MM.1S (cell line): Measurements from ENCODE around the gene HYAL3.

ENCODE experiments used
- DNase-seq: peaks from one replicate; pipeline ENCODE4 v3.0.0-alpha.2; 2015
- H2AFZ ChIP-seq: fragments of 300-600 bp; sonication (generic); 2 replicates; pipeline ENCODE4 v1.6.0; 2016; ENCODE audit warnings: antibody characterized with exemption, low read length
- H3F3A ChIP-seq: fragments of 300-600 bp; sonication (generic); 2 replicates; pipeline ENCODE4 v1.6.1; 2016; ENCODE audit warnings: mild to moderate bottlenecking, antibody characterized with exemption, low read length, moderate library complexity, mixed read lengths; ENCODE audit not compliant: insufficient read depth
- H3K27ac ChIP-seq: fragments of 300-600 bp; sonication (generic); 2 replicates; pipeline ENCODE4 v1.5.1; 2016; ENCODE audit warnings: mild to moderate bottlenecking, low read length
- H3K27me3 ChIP-seq: fragments of 300-600 bp; sonication (generic); replicated peaks from 2 replicates; pipeline ENCODE4 v1.6.0; 2016; ENCODE audit warnings: low read length; ENCODE audit not compliant: insufficient read depth
- H3K36me3 ChIP-seq: fragments of 300-600 bp; sonication (generic); replicated peaks from 2 replicates; pipeline ENCODE4 v1.6.1; 2016; ENCODE audit warnings: mild to moderate bottlenecking, low read length, mixed read lengths; ENCODE audit not compliant: insufficient read depth
- H3K4me1 ChIP-seq: fragments of 300-600 bp; sonication (generic); 2 replicates; pipeline ENCODE4 v1.6.1; 2016; ENCODE audit warnings: low read length, mixed read lengths
- H3K4me2 ChIP-seq: fragments of 300-600 bp; sonication (generic); 2 replicates; pipeline ENCODE4 v1.6.0; 2016; ENCODE audit warnings: low read depth, low read length
- H3K4me3 ChIP-seq: fragments of 300-600 bp; sonication (generic); 2 replicates; pipeline ENCODE4 v1.5.1; 2016; ENCODE audit warnings: low read length, mixed read lengths
- H3K79me2 ChIP-seq: fragments of 300-600 bp; sonication (generic); 2 replicates; pipeline ENCODE4 v1.6.1; 2016; ENCODE audit warnings: mixed run types, low read length, mixed read lengths
- H3K9ac ChIP-seq: fragments of 300-600 bp; sonication (generic); 2 replicates; pipeline ENCODE4 v1.6.1; 2016; ENCODE audit warnings: low read length, mixed read lengths
- H3K9me2 ChIP-seq: fragments of 300-600 bp; sonication (generic); replicated peaks from 2 replicates; pipeline ENCODE4 v1.6.1; 2016; ENCODE audit warnings: mild to moderate bottlenecking, low read length, mixed read lengths; ENCODE audit not compliant: insufficient read depth
- H3K9me3 ChIP-seq: fragments of 300-600 bp; sonication (generic); replicated peaks from 2 replicates; pipeline ENCODE4 v1.6.1; 2016; ENCODE audit warnings: mild to moderate bottlenecking, low read length, mixed read lengths; ENCODE audit not compliant: insufficient read depth
- H4K20me1 ChIP-seq: fragments of 300-600 bp; sonication (generic); 2 replicates; pipeline ENCODE4 v1.6.1; 2016; ENCODE audit warnings: mild to moderate bottlenecking, low read length, moderate library complexity, mixed read lengths; ENCODE audit not compliant: insufficient read depth
- CTCF ChIP-seq: fragments of 300-600 bp; sonication (generic); IDR thresholded peaks from 2 replicates; pipeline ENCODE4 v1.5.1; 2016; ENCODE audit warnings: antibody characterized with exemption, low read length, mixed read lengths
- EZH2 ChIP-seq: fragments of 300-600 bp; sonication (generic); optimal IDR thresholded peaks from 2 replicates; pipeline ENCODE3; 2017; ENCODE audit warnings: low read depth, mild to moderate bottlenecking, antibody characterized with exemption, low read length, mixed read lengths
- EZH2phosphoT487 ChIP-seq: fragments of 300-600 bp; sonication (generic); IDR thresholded peaks from 2 replicates; pipeline ENCODE4 v1.6.1; 2018; ENCODE audit warnings: antibody characterized with exemption, low read length

Gene HYAL3

GRCh38 chr3:50341537-50341936, 42.3 kb upstream of the HYAL3 start:
- H3F3A ChIP-seq: peaks cover 11% of the 10 kb centered on the region
- no peak overlapping the region for H3K4me2 ChIP-seq
- no peaks in the 10 kb centered on the region for H3K9me2 ChIP-seq
- H3K79me2 ChIP-seq: peaks cover 12% of the 10 kb centered on the region
- H3K9me3 ChIP-seq: no peaks in the 10 kb centered on the region
- H3K27me3 ChIP-seq: peaks cover 10% of the 10 kb centered on the region; the same call in 1 of the 2 replicates
- peaks cover 10% of the 10 kb centered on the region for H3K4me1 ChIP-seq
- H3K9ac ChIP-seq: no peak overlapping the region
- DNase-seq: no peak
- no peak overlapping the region for H3K4me3 ChIP-seq
- no peak for TF ChIP-seq EZH2phosphoT487
- no peaks in the 10 kb centered on the region for H3K36me3 ChIP-seq
- H2AFZ ChIP-seq: no peak overlapping the region
- H3K27ac ChIP-seq: no peak overlapping the region
- H4K20me1 ChIP-seq: no peaks in the 10 kb centered on the region

- H4K20me1 ChIP-seq: no peaks in the 10 kb centered on the region
- H3K79me2 ChIP-seq: peaks cover 21% of the 10 kb centered on the region
- no peak within 1 kb of the TSS for H3K27ac ChIP-seq
- H3K4me2 ChIP-seq: peak within 1 kb of the TSS; percentile 67; the same call in 1 of the 2 replicates
- peak within 1 kb of the TSS; percentile 59; the same call in 1 of the 2 replicates for H2AFZ ChIP-seq
- no peak for DNase-seq
- H3K9me3 ChIP-seq: no peaks in the 10 kb centered on the region
- H3K4me1 ChIP-seq: peaks cover 7% of the 10 kb centered on the region
- H3K4me3 ChIP-seq: peak within 1 kb of the TSS; percentile 30; the same call in 1 of the 2 replicates
- no peak within 1 kb of the TSS for H3K9ac ChIP-seq
- peaks cover 17% of the 10 kb centered on the region for H3F3A ChIP-seq
- H3K36me3 ChIP-seq: no peaks in the 10 kb centered on the region
- TF ChIP-seq CTCF (no peak), EZH2 (no peak), EZH2phosphoT487 (no peak)
- no peaks in the 10 kb centered on the region for H3K9me2 ChIP-seq
- peaks cover 10% of the 10 kb centered on the region; the same call in 1 of the 2 replicates for H3K27me3 ChIP-seq
Observed at GRCh38 chr3:50340448-50341329, 41.5 kb upstream of the HYAL3 start, which contains the start of gene RASSF1. Gene RASSF1 (minus strand): TSS chr3:50340836. CDS start chr3:50340805, 31 bp downstream.

- H2AFZ ChIP-seq: peak overlapping the region; percentile 59; the same call in 1 of the 2 replicates
- peak overlapping the region; percentile 67; the same call in 1 of the 2 replicates for H3K4me2 ChIP-seq
- 0 out of 2 replicates have a peak overlapping the region, but pooled peaks have one; percentile 30 for H3K4me3 ChIP-seq
- no peaks in the 10 kb centered on the region for H4K20me1 ChIP-seq
- no peak for DNase-seq
- TF ChIP-seq CTCF: no peak
- no peak for TF ChIP-seq EZH2phosphoT487
- TF ChIP-seq EZH2: no peak
- peaks cover 17% of the 10 kb centered on the region for H3F3A ChIP-seq
- H3K9me3 ChIP-seq: no peaks in the 10 kb centered on the region
- H3K4me1 ChIP-seq: peaks cover 4% of the 10 kb centered on the region
- H3K79me2 ChIP-seq: peaks cover 27% of the 10 kb centered on the region
- no peaks in the 10 kb centered on the region for H3K36me3 ChIP-seq
- no peak overlapping the region for H3K27ac ChIP-seq
- H3K9me2 ChIP-seq: no peaks in the 10 kb centered on the region
- H3K27me3 ChIP-seq: peaks cover 10% of the 10 kb centered on the region; the same call in 1 of the 2 replicates
- no peak overlapping the region for H3K9ac ChIP-seq
Observed at GRCh38 chr3:50340147-50340447, 40.9 kb upstream of the HYAL3 start.
